ENCODE data around the gene TMEM260.

DNA sequence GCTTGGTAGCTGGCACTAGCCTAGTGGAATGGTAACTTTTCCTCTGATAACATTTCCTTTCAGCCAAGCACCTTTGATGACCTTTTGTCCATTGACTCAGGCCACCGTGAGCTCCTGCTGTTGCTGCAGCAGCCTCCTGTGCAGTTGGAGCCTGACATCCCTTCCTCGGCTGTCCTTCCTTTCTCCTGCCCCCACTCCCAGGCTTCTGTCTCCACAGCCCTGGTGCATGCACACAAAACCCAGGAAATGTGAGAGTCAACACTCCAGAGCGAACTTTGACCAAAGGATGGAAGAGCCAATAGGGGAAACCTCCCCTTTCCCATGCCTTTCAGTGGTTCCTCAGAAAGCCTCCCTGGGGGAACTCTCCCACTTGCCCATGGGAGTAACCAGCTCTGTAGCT is 115.0 kb downstream of the TMEM260 start:
- TF ChIP-seq EZH2 (IDR thresholded peaks at IDR 0.05; ENCODE audit: borderline replicate concordance, low read depth, low read length, severe bottlenecking) (no peak), POLR2AphosphoS5 (IDR thresholded peaks at IDR 0.05; ENCODE audit: insufficient read depth, low read depth, low read length) (no peak), POLR2A (IDR thresholded peaks at IDR 0.05; ENCODE audit: low read depth, low read length) (no peak)
- TF ChIP-seq, protein P1, sequence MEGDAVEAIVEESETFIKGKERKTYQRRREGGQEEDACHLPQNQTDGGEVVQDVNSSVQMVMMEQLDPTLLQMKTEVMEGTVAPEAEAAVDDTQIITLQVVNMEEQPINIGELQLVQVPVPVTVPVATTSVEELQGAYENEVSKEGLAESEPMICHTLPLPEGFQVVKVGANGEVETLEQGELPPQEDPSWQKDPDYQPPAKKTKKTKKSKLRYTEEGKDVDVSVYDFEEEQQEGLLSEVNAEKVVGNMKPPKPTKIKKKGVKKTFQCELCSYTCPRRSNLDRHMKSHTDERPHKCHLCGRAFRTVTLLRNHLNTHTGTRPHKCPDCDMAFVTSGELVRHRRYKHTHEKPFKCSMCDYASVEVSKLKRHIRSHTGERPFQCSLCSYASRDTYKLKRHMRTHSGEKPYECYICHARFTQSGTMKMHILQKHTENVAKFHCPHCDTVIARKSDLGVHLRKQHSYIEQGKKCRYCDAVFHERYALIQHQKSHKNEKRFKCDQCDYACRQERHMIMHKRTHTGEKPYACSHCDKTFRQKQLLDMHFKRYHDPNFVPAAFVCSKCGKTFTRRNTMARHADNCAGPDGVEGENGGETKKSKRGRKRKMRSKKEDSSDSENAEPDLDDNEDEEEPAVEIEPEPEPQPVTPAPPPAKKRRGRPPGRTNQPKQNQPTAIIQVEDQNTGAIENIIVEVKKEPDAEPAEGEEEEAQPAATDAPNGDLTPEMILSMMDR (IDR thresholded peaks at IDR 0.05; ENCODE audit: extremely low read depth in 1 of 2, insufficient read depth in 1 of 2, low read depth in 1 of 2, low read length in 2 of 2), result no peak
